Neural progenitor cell (in vitro differentiated cells): ENCODE measurements around the gene PGGT1B.

Source experiments
- CTCF ChIP-seq: fragments of 200-600 bp; sonication (generic); IDR thresholded peaks from 2 replicates; pipeline ENCODE4 v1.5.1; 2017; ENCODE audit warnings: antibody characterized with exemption, mild to moderate bottlenecking
- EZH2 ChIP-seq: fragments of 200-600 bp; sonication (generic); IDR thresholded peaks from 2 replicates; pipeline ENCODE4 v1.6.1; 2017; ENCODE audit warnings: antibody characterized with exemption, mild to moderate bottlenecking, moderate library complexity

- TF ChIP-seq CTCF (no peak), EZH2 (no peak)
These were observed 71.1 kb downstream of the PGGT1B start for GRCh38 chr5:115191474-115192031.
